ENCODE measurements around the gene M6PR.

M6PR gene

DNA sequence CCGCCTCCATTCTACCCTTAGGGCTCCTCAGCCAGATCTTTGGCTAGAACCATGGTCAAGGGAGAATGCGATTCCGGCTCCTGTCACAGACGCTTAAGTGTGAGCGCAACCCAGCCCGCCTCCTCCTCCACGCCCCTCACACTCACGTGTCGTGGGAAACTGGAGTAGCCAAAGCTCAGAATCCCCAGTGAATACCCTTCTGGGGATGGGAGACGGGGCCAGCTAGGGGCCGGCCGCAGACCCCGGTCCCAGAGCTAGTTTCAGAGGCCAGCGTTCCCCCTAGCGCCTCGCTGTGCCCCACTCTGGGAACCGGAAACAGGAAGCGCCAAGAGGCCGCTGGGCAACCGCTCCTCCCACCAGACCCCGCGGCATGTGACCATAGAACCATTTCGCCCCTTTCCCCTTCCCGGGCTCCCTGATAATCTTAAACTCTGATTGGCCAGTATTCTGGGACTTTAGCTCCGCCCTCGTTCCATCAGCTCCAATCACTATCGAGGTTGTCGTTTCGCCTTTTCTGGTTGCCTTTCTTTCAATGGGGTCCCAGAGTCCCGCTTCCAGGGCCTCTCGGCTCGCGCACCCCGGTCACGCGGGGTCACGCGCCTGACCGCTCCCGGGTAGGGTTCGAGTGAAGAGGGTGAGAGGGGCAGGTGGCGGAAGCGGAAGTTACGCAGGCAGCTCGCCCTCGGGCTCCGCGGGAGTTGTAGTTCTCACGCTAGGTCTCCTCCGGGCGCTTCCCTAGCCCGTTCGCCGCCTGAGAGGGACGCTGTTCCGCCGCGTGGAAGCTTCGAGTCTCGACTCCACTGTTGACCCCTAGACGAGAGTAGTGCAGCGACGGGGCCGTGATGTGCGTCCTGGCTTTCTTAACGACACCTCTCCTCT lies at the start of gene M6PR:
Gene M6PR (minus strand): TSS at position 304 of the 879 bp plus-strand sequence. CDS start 3,241 bp downstream, outside the sequence.
- peak; percentile 84 to 88 for DNase-seq (ENCODE audit: low read depth in 2 of 2)

DNA sequence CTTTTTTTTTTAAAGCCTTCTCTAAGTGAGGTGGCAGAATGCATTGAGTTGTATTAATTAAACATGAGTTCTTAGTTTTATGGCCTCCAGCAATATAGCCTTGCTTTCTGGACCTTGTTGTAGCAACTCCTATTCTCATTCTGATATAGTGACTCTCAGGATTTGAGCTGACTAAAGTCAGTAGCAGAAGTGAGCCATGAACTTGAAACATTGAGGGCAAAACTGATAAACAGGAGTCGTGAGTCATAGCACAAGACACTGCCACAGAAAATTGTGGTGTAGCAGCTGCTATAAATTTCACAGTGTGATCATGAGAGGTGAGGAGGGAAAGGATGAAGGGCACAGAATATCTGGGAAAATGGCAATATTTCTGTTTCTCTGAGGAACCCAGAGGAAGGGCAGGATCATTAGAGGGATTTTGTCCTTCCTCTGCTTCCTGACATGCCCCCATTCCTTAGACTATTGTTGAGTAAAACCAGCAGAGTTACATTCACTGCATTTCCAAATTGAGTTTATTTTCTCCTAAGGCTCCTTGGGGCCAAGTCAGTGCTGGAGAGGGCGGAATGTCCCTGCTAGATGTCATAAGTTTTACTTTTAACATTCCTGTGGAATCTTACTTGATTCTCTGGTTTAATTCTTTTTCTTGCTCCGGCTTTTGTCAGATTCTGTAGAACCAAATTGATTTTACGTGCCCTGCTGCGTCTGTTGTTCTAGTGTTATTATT lies 47.4 kb upstream of the M6PR start:
- no peak for DNase-seq (ENCODE audit: low read depth in 2 of 2)

DNA sequence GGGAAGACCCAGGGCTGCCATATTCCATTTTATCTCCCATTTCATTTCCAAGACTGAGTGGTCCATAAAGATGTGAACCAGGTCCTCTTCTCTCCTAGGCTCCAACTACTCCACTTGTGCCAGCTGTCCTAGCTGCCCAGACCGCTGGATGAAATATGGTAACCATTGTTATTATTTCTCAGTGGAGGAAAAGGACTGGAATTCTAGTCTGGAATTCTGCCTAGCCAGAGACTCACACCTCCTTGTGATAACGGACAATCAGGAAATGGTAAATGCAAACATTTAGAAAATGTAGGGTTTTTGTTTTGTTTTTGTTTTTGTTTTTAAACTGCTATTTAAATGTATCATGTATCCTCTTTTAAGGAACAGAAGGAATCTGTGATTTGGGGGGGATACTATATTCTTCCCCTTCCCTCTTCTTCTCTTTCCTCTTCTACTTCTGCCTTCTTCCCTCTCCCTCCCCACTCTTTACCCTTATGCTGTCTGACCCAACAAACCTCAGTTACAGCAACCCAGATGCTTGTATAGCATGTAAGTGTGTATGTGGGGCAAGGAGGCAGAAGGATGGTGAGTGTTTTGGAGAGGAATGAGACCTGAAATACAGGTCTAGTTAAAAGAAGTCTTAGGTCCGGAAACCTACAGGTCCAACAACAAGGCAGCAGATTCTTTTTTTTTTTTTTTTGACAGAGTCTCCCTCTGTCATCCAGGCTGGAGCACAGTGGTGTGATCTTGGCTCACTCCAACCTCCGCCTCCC lies 45.8 kb upstream of the M6PR start:
- DNase-seq (ENCODE audit: low read depth in 2 of 2): no peak

DNA sequence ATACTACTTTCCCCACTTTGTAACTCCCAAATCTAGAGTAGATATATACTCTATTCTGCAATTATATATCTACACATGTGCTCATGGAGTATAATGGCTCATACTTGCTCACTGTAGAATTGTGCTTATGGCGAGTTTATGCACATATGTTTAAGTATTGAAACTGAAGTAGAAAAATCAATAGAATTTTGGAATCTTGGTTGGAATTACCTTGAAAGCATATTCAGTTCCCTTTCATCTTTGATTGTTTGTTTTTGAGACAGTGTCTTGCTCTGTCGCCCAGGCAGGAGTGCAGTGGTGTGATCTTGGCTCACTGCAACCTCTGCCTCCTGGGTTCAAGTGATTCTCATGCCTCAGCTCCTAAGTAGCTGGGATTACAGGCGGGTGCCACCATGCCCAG lies 44.4 kb upstream of the M6PR start:
- no peak for DNase-seq (ENCODE audit: low read depth in 2 of 2)

DNA sequence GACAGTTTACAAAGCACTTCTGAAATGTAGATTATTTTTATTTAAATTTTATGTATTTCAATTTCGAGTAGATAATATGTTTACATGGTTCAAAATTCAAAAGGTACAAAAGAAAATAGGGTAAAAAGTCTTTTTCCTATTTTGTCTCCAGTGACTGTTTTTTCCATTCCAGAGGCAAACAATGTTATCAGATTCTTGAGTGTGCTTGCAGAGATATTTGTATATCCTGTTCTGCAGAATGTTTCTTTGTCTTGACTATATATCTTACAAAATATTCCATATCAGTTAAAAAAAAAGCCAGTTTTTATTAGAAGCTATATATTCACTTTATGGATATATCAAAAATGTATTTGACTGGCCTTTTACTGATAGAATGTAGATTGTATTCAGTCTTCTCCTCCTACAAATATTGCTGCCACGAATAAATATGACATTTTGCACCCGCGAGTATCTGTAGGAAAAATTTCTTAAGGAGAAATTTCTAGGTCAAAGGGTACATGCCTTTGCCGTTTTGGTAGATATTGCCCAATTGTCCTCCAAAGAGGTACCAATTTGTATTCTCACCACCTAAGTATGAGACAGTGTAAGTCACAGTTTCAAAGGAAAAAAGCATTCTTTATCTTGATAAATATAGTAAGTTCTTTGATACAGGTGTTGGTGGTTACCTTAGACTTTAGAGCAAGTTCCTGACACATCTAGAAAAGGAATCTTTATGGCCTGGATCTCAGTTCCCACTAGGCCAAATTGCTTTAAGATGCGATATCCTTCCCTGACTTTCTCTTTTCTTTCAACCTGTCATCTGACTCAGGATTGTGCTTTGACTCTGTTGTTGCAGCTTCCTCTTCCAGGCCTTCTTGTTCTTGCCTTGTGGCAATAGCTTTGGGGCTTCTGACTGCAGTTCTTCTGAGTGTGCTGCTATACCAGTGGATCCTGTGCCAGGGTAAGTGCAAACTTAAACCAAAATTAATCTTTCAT lies 42.2 kb upstream of the M6PR start:
- DNase-seq (ENCODE audit: low read depth in 2 of 2): no peak

DNA sequence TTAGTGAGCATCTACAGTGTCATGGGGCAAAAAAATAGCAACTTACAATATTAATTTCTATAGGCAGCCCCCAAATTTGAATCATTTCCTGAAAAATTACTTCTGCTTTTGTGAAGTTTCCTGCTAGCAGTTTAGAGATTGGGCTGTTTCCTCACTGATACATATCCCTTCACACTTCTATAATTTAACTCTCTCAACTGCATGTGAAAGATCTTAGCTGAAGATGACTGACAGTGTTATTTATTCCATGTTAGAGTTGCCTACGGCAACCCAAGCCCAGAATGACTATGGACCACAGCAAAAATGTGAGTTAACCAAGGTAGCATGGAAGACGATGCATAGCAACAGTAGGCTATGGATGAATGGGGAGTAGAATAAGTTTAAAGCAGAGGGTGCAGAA lies 40.0 kb upstream of the M6PR start, which contains the start of gene KLRG1:
Gene KLRG1 (plus strand): TSS at position 134 of the 400 bp plus-strand sequence. CDS start 90 bp downstream, at position 224.
- no peak for DNase-seq (ENCODE audit: low read depth in 2 of 2)

DNA sequence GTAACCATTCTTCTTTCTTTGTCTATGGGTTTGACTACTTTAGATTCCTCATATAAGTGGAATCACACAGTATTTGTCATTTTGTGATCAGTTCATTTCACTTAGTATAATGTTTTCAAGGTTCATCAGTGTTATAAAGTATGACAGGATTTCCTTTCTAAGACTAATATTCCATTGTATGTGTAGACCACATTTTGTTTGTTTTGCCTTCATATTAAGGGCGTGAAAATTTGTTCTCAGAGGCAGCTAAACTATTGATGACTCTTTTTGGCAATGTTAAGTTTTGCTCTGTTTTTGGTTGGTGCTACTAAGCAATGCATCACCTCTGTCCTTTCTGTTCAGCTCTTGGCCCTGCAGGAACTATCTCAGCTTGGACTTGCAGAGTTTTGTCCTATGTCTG lies 38.2 kb upstream of the M6PR start:
- no peak for DNase-seq (ENCODE audit: low read depth in 2 of 2)

DNA sequence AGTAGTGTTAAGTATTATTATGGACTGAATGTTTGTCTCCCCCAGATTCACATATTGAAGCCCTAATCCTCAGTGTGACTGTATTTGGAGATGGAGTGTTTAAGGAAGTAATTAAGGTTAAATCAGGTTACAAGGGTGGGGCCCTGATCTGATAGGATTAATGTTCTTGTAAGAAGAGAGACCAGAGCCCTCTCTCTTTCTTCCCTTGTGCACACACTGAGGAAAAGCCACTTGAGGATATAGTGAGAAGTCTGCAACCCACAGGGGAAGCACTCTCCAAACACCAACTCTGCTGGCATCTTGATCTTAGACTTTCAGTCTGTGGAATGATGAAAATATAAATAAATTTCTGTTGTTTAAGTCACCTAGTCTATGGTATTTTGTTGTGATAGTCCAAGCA lies 37.7 kb upstream of the M6PR start:
- no peak for DNase-seq (ENCODE audit: low read depth in 2 of 2)

DNA sequence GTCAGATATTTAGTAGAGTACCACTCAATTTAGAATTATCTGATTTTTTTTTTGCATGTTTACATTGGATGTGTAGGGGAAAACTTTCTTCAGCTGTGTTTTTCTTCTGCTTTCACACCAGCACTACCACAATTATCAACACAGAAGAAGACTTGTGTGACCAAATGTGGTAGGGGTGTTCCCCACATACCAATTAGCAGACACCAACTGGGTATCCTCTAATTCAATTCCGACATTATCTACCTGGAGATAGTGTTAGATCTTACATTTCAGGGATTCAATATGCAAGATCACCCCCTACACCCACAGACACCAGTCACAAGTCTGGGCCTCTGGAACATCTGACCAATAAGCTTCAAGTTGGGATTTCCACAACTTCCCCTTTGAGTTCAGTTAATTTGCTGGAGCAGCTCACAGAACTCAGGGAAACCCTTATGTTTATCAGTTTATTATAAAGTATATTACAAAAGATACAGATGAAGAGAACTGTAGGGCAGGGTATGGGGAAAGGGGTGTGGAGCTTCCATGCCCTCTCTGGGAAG lies 35.8 kb upstream of the M6PR start:
- no peak for DNase-seq (ENCODE audit: low read depth in 2 of 2)

DNA sequence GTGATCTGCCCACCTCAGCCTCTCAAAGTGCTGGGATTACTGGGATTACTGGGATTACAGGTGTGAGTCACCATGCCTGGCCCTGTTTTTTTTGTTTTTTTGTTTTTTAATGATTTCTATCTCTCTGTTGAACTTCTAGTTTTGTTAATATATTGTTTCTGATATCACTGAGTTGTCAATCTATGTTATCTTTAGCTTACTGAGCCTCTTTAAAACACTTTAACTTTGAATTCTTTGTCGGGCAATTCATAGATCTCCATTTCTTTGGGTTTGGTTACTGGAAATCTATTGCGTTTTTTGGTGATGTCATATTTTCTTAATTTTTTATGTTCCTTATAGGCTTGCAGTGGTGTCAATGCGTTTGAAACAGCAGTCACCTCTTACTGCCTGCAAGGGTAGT lies 30.7 kb upstream of the M6PR start:
- DNase-seq (ENCODE audit: low read depth in 2 of 2): no peak

DNA sequence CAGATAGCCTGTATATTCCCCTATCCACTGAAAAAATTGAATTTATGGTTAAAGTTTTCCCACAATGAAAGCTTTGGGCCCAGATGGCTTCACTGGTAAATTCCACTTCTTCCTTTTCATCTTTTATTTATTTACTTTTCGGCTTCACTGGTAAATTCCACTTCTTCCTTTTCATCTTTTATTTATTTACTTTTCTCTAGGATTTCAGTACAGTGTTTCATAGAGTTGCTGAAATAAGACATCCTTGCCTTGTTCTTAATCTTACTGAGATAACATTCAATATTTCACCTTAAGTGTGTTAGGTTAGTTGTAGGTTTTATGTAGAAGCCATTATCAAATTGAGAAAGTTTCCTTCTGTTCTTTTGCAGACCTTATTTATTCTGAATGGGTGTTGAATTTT lies 21.0 kb upstream of the M6PR start:
- no peak for DNase-seq (ENCODE audit: low read depth in 2 of 2)

DNA sequence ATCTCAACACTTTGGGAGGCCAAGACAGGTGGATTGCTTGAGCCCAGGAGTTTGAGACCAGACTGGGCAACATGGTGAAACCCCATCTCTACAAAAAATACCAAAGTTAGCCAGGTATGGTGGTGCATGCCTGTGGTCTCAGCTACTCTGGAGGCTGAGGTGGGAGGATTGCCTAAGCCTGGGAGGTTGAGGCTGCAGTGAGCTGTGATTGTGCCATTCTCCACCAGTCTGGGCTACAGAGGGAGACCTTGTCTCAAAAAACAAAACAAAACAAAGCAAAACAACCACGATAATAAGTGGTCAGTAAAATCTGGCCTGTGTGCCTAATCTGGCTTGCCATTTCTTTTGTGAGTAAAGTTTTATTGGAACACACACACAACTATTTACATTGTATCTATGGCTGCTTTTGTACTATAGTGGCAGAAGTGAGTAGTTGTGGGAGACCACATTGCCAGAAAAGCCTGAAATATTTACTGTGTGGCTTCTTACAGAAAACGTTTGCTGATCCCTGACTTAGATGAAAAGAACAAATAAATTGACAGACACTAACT lies 20.5 kb upstream of the M6PR start:
- no peak for DNase-seq (ENCODE audit: low read depth in 2 of 2)

DNA sequence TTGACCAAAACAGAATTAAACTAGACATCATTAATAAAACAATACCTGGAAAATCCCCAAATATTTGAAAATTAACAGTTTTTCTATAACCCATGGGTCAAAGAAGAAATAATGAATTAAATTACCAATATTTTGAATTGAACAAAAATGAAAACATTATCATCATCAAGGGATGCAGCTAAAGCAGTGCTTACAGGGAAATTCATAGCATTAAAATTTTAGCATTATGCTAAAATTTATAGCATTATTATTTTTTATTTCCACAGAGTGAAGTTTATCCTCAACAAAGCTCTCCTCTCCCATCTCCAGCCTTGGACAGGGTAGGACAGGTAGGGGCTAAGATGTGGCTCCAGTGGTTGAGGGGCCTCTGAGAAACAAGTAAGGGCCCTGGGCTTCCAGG lies 19.3 kb upstream of the M6PR start:
- DNase-seq (ENCODE audit: low read depth in 2 of 2): no peak

DNA sequence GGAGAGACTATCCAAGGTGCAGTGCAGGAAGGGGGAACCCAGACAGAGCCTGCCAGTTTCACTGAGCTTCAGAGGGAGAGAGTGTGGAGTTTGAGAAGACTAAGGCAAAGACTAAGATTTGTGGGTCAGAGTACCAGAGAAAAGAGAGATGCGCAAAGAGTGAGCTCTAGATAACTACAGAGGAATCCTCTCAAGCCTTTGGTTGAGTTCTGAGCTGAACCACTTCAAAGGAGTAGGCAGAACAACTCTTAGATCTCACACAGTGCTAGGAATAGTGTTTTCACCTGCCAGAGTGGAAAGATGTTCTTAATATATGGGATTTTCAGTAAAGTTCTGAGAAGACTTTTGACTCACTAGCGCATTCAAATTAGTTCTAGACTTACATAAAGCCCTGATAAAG lies 10.7 kb upstream of the M6PR start:
- DNase-seq (ENCODE audit: low read depth in 2 of 2): no peak

DNA sequence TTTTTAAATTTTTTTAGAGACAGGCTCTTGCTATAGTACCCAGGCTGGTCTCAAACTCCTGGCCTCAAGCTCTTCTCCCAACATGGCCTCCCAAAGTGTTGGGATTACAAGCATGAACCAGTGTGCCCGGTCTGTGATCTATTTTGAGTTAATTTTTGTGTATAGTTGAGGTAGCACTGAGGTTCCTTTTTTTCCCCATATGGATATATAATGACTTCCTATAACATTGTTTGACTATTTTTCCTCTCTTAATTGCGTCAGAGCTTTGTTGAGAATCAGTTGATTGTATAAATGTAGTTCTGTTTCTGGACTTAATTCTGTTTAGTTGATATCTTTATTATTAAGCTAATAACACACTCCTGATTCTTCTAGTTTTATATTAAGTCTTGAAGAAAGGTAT lies 8.6 kb upstream of the M6PR start:
- no peak for DNase-seq (ENCODE audit: low read depth in 2 of 2)

DNA sequence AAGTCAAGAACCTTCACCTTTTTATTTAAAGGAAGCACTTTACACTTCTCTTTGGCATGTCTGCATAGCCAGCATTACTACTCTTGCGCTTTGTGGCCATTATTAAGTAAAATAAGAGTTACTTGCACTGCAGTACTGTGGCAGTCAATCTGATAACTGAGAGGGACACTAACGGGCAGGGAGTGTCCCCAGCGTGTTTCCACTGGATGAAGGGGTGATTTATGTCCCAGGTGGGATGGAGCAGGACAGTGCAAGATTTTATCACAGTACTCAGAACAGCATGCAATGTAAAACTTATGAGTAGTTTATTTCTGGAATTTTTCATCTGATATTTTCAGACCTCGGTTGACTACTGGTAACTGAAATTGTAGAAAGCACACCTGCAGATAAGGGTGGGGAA lies 8.1 kb upstream of the M6PR start:
- DNase-seq (ENCODE audit: low read depth in 2 of 2): no peak

DNA sequence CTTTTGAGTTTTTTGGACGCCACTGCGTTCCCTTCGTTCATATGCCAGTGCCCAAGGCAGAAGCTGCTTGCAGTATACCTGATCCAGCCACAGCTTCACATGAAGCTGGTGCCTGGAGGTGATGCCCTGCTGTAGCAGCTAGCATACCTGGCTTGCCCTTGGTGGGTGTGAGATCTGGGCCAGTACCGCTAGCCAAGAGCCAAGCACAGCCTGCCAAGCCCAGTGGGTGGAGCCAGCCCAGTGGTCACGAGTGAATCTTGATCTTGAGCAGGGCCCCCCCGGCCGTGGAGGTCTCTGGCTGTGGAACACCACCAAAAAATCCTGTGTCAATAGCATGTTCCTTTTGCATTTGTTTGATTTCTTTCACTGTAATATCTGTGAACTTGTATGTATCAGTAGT lies 7.3 kb upstream of the M6PR start:
- no peak for DNase-seq (ENCODE audit: low read depth in 2 of 2)

DNA sequence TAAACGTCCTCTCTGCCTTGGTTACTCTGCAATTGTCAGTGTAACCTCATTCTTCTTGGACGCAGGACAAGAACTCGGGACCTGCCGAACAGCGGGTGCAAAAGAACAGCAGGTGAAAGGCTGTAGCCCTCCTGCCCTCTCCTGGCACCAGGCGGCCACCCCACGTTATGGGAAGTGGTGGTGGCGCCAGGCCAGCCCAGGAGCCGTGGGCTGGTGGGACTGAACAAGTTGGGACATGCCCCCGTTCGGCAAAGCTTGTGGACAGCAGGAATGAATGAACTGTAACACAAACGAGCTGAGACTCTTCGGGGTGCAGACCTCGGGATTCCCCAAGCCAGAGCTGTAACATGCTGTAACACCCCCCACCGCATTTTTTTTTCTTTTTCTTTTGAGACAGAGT lies 6.6 kb upstream of the M6PR start:
- no peak for DNase-seq (ENCODE audit: low read depth in 2 of 2)

DNA sequence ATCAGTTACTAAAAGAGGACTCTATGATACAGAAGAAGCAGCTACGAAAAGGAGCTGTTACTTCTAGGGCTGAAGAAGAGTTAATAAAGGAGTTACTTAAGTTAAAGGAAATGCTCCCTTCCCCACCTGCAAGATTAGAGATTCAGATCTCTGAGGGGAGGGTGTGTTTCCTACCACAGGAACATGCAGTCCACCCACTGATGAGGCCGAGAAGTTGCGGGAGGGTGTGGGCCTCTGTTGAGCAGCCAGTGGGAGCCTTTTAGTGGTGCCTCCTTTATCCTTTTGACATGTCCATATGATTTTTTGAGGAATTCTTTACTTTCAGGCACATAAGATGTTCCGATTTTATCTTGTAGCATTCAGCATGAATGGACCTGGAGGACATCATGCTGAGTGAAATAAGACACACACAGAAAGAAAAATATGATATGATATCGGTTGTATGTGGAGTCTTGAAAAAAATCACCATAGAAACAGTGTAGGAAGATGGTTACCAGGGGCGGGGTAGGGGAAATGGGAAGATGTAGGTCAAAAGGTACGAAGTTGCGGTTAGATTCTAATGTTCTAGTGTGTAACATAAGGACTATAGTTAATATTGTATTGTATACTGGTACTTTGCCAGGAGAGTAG lies 4.4 kb upstream of the M6PR start:
- no peak for DNase-seq (ENCODE audit: low read depth in 2 of 2)

DNA sequence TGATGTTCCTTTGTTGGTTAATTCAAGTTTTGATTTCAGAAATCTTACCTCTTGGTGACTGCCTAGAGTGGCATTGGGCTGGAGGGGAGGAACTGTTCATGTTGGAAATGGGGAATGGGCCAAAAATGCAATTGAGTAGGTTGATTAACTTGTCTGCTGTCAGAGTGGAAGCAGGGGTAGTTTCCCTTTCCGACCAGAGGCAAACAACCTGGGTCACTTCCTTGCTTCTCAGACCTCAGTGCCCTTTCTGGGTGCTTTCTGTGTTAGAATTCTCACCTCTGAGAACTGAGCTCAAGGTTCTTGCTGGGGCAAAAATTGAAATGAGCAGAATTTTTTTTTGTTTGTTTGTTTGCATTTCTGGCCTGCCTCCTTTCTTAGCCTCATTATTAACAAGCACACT lies 2.3 kb upstream of the M6PR start:
- DNase-seq (ENCODE audit: low read depth in 2 of 2): no peak
